ENCODE results near the gene ALDH1A3.

Gene ALDH1A3

GRCh38 chr15:100859970-100860828 lies 19.4 kb upstream of the ALDH1A3 start:
- DNase-seq: no peak

- DNase-seq: no peak
Measured at GRCh38 chr15:100860829-100861510, 18.7 kb upstream of the ALDH1A3 start.

GRCh38 chr15:100861511-100861991 lies 18.1 kb upstream of the ALDH1A3 start:
- DNase-seq: no peak

GRCh38 chr15:100862162-100862561 lies 17.5 kb upstream of the ALDH1A3 start:
- DNase-seq: no peak

GRCh38 chr15:100863075-100863795 lies 16.4 kb upstream of the ALDH1A3 start:
- DNase-seq: no peak

- no peak for DNase-seq
Measured at GRCh38 chr15:100863796-100864267, 15.8 kb upstream of the ALDH1A3 start.

GRCh38 chr15:100866386-100867330 lies 13.0 kb upstream of the ALDH1A3 start:
- no peak for DNase-seq

GRCh38 chr15:100867433-100867832 lies 12.2 kb upstream of the ALDH1A3 start:
- DNase-seq: no peak

- no peak for DNase-seq
Measured at GRCh38 chr15:100869151-100869999, 10.3 kb upstream of the ALDH1A3 start.

- DNase-seq: peak; percentile 80
Measured at GRCh38 chr15:100873029-100873677, 6.5 kb upstream of the ALDH1A3 start.

- no peak for DNase-seq
Measured at GRCh38 chr15:100875495-100875894, 4.1 kb upstream of the ALDH1A3 start.

GRCh38 chr15:100875976-100876375 lies 3.7 kb upstream of the ALDH1A3 start:
- no peak for DNase-seq

GRCh38 chr15:100877551-100877950 lies 2.1 kb upstream of the ALDH1A3 start:
- no peak for DNase-seq

- DNase-seq: no peak
Measured at GRCh38 chr15:100878130-100878529, 1.5 kb upstream of the ALDH1A3 start.

- no peak for DNase-seq
Measured at GRCh38 chr15:100878648-100879047, 983 bp upstream of the ALDH1A3 start.

GRCh38 chr15:100879061-100879463 lies 569 bp upstream of the ALDH1A3 start:
- DNase-seq: no peak

GRCh38 chr15:100880139-100880896 lies 687 bp downstream of the ALDH1A3 start:
- DNase-seq: no peak

GRCh38 chr15:100880897-100881242 lies 1.2 kb downstream of the ALDH1A3 start:
- no peak for DNase-seq

GRCh38 chr15:100881573-100882336 lies 2.1 kb downstream of the ALDH1A3 start:
- DNase-seq: no peak
